IPS DF 4.7 (cell line): ENCODE results near the gene FBXL13.
"Not testable (repeated sequence)": the region's sequence is repeated elsewhere in the genome, so short reads cannot be mapped to it uniquely, and the experiment has no call there.

Experiments
- DNase-seq: peaks from one replicate; pipeline ENCODE4 v3.0.0-alpha.2; 2013; ENCODE audit warnings: low spot score; ENCODE audit errors: extremely low read depth

Gene FBXL13

GRCh38 chr7:103074519-103075336 is at the start of gene FBXL13, which contains the start of gene ARMC10:
TSS of gene FBXL13 (minus strand) at chr7:103074796.
TSS of gene ARMC10 (plus strand) at chr7:103075140. CDS start at chr7:103075273, 133 bp downstream.
- no peak for DNase-seq

- DNase-seq, result no peak
Observed at GRCh38 chr7:103123529-103123928, 48.9 kb upstream of the FBXL13 start.

GRCh38 chr7:103121641-103122040 is 47.0 kb upstream of the FBXL13 start:
- no peak for DNase-seq

GRCh38 chr7:103120362-103120761 is 45.8 kb upstream of the FBXL13 start:
- no peak for DNase-seq

DNA sequence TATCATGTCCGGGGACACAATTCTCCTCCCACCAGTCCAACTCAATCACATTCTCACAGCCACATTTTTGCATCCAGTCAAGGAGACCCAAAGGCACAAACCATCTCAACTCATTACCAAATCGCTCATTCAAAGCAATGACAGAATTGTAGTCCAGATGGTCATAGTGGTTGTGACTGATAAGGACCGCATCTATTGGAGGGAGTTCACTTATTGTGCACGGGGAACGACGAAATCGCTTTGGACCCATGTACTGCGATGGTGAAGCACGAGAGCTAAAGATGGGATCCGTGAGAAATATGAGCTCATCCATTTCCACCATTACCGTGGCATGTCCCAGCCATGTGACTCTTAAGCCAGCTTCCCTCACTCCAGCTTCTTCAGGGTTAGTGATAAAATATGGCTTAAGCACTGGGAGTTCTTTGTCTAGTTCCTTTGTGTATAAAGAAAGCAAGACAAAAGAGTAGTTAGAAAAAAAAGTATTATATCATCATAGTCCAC is 45.2 kb upstream of the FBXL13 start:
- no peak for DNase-seq

- no peak for DNase-seq
Observed at GRCh38 chr7:103117465-103117864, 42.9 kb upstream of the FBXL13 start.

- DNase-seq, result no peak
Observed at GRCh38 chr7:103116991-103117390, 42.4 kb upstream of the FBXL13 start.

GRCh38 chr7:103116511-103116910 is 41.9 kb upstream of the FBXL13 start:
- DNase-seq, result no peak

- DNase-seq, result no peak
Observed at GRCh38 chr7:103115771-103116170, 41.2 kb upstream of the FBXL13 start.

DNA sequence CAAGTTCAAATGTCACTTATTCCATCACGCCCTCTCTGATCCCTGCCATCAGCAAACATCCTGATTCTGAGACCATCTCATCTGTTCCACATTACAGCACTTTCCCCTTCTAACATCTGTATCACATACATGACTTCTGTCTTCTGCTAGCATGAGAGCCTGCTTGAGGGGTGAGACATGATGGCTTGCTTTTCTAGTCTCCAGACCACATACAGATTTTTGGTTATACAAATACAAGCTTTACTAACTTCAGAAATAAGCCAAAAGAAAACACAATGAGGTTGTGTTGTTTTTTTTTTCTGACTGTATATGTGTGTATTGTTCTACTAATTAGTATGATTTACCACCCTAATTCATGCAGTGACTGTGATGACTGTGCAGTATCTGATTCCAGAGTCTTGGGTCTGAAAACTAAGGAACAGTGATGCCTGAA is 40.0 kb upstream of the FBXL13 start:
- DNase-seq, result no peak

- DNase-seq, result no peak
Observed at GRCh38 chr7:103113164-103113563, 38.6 kb upstream of the FBXL13 start.

- not testable (repeated sequence) for DNase-seq
Observed at GRCh38 chr7:103106703-103107070, 32.1 kb upstream of the FBXL13 start.

- peak; percentile 9 for DNase-seq
Observed at GRCh38 chr7:103106005-103106702, 31.6 kb upstream of the FBXL13 start.

DNA sequence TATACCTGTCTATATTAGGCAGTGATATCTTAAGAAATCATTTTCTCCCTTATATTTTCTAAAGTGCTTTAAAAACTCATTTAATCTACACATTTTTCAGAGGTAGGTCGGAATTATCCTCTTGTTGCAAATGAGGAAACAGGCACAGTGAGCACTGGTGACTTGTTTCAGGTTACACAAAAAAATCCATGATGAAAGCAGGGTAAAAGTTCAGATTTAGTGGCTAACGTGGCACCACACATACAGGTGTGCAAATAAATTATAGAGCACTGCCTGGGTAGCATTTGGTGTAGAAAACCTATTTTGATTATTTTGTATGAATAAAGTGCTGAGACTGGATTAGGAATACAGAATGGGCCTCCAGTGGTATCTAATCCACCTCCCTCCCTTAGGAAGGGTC is 26.9 kb upstream of the FBXL13 start:
- no peak for DNase-seq

- no peak for DNase-seq
Observed at GRCh38 chr7:103100348-103100747, 25.8 kb upstream of the FBXL13 start.

DNA sequence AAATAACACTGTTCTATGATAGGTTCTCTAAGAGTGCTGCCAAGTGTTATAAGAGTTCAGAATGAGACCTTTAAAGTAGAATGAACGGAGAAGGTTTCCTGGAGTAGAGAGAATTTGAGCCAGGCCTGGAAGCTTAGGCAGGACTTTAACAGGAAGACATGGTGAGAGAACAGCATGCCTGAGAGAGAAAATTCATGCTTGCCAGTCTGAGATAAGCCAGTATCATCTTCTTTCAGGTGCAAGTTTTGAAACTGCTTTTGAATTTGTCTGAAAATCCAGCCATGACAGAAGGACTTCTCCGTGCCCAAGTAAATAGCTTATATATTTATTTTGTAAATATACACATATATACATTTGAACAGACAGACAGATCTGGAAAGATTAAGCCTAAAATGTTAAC is 22.4 kb upstream of the FBXL13 start:
- no peak for DNase-seq

GRCh38 chr7:103095558-103095957 is 21.0 kb upstream of the FBXL13 start:
- not testable (repeated sequence) for DNase-seq

- no peak for DNase-seq
Observed at GRCh38 chr7:103094102-103094501, 19.5 kb upstream of the FBXL13 start.

- DNase-seq, result no peak
Observed at GRCh38 chr7:103093429-103093828, 18.8 kb upstream of the FBXL13 start.

DNA sequence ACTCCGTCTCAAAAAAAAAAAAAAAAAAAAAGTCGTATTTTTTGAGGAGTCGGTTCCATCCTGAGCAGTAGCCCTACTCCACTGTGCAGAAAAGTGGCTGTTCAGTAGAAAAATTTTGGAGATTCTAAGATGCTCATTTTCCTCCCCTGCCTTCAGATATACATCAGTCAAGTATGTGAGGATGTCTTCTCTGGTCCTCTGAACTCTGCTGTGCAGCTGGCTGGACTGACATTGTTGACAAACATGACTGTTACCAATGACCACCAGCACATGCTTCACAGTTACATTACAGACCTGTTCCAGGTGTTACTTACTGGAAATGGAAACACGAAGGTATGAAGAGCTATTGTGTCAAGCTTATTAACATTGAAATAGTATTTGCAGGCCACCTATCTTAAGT is 17.7 kb upstream of the FBXL13 start:
- DNase-seq, result not testable (repeated sequence)

DNA sequence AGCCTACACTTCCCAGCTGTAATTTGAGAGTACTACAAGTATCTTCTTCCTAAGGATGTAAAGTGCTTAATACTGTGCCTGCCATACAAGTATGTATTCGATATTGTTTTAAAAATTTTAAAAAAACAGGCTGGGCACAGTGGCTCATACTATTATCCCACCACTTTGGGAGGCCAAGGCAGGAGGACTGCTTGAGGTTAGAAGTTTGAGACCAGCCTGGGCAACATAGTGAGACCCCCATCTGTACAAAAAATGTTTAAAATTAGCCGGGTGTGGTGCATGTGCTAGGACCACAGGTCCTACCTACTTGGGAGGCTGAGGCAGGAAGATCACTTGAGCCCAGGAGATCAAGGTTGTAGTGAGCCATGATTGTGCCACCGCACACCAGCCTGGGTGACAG is 8.6 kb upstream of the FBXL13 start:
- no peak for DNase-seq

- no peak for DNase-seq
Observed at GRCh38 chr7:103082497-103082896, 7.9 kb upstream of the FBXL13 start.
